GM18519 (cell line): ENCODE measurements around the gene KRTAP8-1.

ENCODE experiments used
- ATAC-seq: cut with Tn5 transposase; IDR thresholded peaks from one replicate; pipeline ENCODE4 v1.9.1; 2021; ENCODE audit warnings: mild to moderate bottlenecking, moderate library complexity; ENCODE audit not compliant: unreplicated experiment, low FRiP score

The KRTAP8-1 gene, protein sequence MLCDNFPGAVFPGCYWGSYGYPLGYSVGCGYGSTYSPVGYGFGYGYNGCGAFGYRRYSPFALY

GRCh38 chr21:30813174-30813573 lies at the start of gene KRTAP8-1:
KRTAP8-1 (minus strand) TSS chr21:30813274; CDS start chr21:30813220, 54 bp downstream.
- ATAC-seq: no peak

GRCh38 chr21:30847627-30848500 lies 34.8 kb upstream of the KRTAP8-1 start:
- ATAC-seq: no peak

- ATAC-seq: no peak
These were observed 29.9 kb upstream of the KRTAP8-1 start for GRCh38 chr21:30842990-30843389.

GRCh38 chr21:30839304-30839703 lies 26.2 kb upstream of the KRTAP8-1 start:
- no peak for ATAC-seq

- no peak for ATAC-seq
These were observed 25.5 kb upstream of the KRTAP8-1 start for GRCh38 chr21:30838536-30838935.

DNA sequence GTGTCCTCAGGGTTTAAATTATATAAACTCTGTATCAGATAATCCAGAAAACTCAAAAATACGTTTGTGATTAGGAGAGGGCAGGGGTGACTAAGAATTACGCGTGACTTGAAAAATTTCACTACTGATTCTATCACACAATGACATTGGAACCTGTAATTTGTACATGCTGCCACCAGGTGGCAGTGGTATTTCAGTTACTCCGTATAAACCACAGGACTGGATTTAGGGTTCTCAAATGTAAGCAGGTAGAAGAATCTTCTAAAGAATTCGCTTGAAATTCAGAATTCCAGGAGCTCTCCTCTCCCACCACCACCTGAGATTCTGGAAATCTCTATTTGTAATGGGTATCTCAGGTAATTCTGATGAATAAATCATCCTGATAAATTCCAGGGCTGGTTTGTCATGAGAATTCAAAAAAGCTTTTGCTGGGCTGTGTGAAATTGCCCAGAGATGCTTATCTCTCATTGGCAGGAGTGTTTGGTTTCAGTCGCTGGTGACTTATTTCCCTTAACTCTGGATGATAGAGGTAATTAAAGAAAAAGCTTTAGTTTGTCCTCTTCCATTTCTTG lies 18.2 kb upstream of the KRTAP8-1 start:
- no peak for ATAC-seq

DNA sequence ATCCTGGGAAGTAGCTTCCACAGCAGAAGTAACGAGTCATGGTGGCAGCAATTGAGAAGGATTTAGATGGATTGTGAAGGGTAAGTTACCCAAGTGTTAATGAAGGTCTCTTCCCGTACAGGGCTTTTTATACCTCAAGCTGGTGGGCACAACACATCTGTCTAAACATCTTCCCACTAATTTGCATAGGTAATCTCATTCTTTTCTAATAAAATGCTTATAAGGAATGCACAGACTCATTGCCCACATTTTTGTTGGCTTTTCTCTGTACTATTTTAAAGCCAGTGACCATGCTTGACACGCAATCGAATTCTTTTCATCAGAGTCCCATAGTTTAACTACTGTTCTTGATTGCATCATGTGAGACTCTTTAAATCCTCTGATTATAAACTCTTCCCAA lies 16.6 kb upstream of the KRTAP8-1 start, which contains the start of gene KRTAP7-1:
KRTAP7-1 (minus strand) TSS at position 101 of the 400 bp plus-strand sequence; CDS start at position 40, 61 bp downstream.
- no peak for ATAC-seq

- no peak for ATAC-seq
These were observed 6.0 kb upstream of the KRTAP8-1 start for GRCh38 chr21:30818837-30819610.

DNA sequence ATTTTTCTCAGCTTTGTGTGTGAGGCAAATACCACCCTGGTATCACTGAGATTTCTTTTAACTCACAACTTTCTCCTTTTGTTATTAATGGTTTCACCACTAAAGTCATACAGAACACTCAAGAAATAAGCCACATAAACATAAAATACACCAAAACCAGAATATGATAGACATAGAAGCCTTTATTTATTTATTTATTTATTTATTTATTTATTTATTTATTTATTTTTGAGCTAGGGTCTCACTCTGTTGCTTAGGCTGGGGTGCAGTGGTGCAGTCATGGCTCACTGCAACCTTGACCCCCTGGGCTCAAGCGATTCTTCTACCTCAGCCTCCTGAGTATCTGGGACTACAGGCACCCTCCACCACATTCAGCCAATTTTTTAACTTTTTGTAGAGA lies 12.5 kb downstream of the KRTAP8-1 start:
- no peak for ATAC-seq

GRCh38 chr21:30793581-30794314 lies 19.3 kb downstream of the KRTAP8-1 start:
- no peak for ATAC-seq

DNA sequence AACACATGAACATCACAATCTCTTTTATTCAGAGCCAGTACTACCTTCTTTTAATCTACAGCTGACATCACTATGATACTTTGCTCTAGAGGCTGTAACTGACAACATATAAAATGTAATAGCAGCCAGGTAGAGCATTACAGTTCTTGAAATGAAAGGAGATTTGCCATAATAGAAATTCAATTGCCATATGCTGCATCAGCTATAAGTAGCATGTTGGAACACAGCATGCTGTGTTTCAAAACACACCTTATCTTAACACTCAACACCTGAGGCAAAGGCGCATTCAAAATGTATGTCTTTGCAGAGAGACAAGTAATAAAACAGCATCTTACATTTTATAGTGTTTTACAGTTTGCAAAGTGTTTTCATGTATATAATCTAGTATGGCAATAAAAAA lies 33.8 kb downstream of the KRTAP8-1 start:
- ATAC-seq: no peak

- no peak for ATAC-seq
These were observed 43.2 kb downstream of the KRTAP8-1 start for GRCh38 chr21:30769724-30770431.
